SK-N-SH (cell line): ENCODE data around the gene GNG11.

Experiments used
- CTCF ChIP-seq: fragments of 200-600 bp; sonication (generic); IDR thresholded peaks from 2 replicates; pipeline ENCODE4 v1.6.1; 2017; ENCODE audit warnings: antibody characterized with exemption, mild to moderate bottlenecking, moderate library complexity
- EP300 ChIP-seq, 2 experiments: IDR thresholded peaks; 2 replicates each; pipeline versions ENCODE4 v1.4.0 to v1.6.1; 2012; ENCODE audit warnings: borderline replicate concordance in 1 of 2, low read depth in 1 of 2, low read length in 1 of 2
- FOXM1 ChIP-seq: IDR thresholded peaks from 2 replicates; pipeline ENCODE4 v1.4.0; 2012; ENCODE audit warnings: low read depth, mild to moderate bottlenecking
- GABPA ChIP-seq: IDR thresholded peaks from 2 replicates; pipeline ENCODE4 v1.4.0; 2012; ENCODE audit warnings: low read depth, mild to moderate bottlenecking
- GATA2 ChIP-seq: sonication (generic); formaldehyde crosslinking; IDR thresholded peaks from 2 replicates; pipeline ENCODE4 v1.5.0; 2020; ENCODE audit warnings: mild to moderate bottlenecking, missing genetic modification reagents
- IRF3 ChIP-seq: fragments of 150-350 bp; IDR thresholded peaks from 2 replicates; pipeline ENCODE4 v1.6.1; 2016; ENCODE audit warnings: mild to moderate bottlenecking, low read depth, low read length
- POLR2AphosphoS5 ChIP-seq: IDR thresholded peaks from 2 replicates; pipeline ENCODE4 v1.6.1; 2012; ENCODE audit warnings: low read depth, low read length
- RAD21 ChIP-seq: IDR thresholded peaks from 2 replicates; pipeline ENCODE4 v1.6.1; 2012; ENCODE audit warnings: mild to moderate bottlenecking, low read length
- RFX5 ChIP-seq: IDR thresholded peaks from 2 replicates; pipeline ENCODE4 v1.6.1; 2012; ENCODE audit warnings: mild to moderate bottlenecking, improper control_type of control experiment, low read length
- RXRA ChIP-seq: IDR thresholded peaks from 2 replicates; pipeline ENCODE4 v1.4.0; 2012; ENCODE audit warnings: low read depth, mild to moderate bottlenecking, borderline replicate concordance
- TAF1 ChIP-seq: IDR thresholded peaks from 2 replicates; pipeline ENCODE4 v1.6.1; 2012; ENCODE audit warnings: low read depth, mild to moderate bottlenecking, low read length, moderate library complexity, borderline replicate concordance
- TCF12 ChIP-seq: IDR thresholded peaks from 2 replicates; pipeline ENCODE4 v1.4.0; 2012
- TEAD4 ChIP-seq: IDR thresholded peaks from 2 replicates; pipeline ENCODE4 v1.4.0; 2012; ENCODE audit warnings: mild to moderate bottlenecking, borderline replicate concordance; ENCODE audit not compliant: insufficient read depth
- YY1 ChIP-seq: IDR thresholded peaks from 2 replicates; pipeline ENCODE4 v1.4.0; 2012; ENCODE audit warnings: low read depth, mild to moderate bottlenecking

GRCh38 chr7:93882468-93882867 is 39.1 kb upstream of the GNG11 start:
- no peak for TF ChIP-seq RFX5
- TF ChIP-seq CTCF: no peak
- no peak for TF ChIP-seq TAF1
- no peak for TF ChIP-seq YY1
- TF ChIP-seq GATA2 (CRISPR knock-in tag): no peak
- TF ChIP-seq GABPA: no peak
- TF ChIP-seq EP300 (IDR thresholded peaks at IDR 0.05; ENCODE audit: borderline replicate concordance in 1 of 2, low read depth in 1 of 2, low read length in 1 of 2): no peak
- no peak for TF ChIP-seq RXRA
- TF ChIP-seq POLR2AphosphoS5: no peak
- no peak for TF ChIP-seq TCF12
- TF ChIP-seq IRF3: no peak
- no peak for TF ChIP-seq RAD21
- no peak for TF ChIP-seq TEAD4
- no peak for TF ChIP-seq FOXM1
